GM12891 (cell line): ENCODE results near the gene PLP2.

Experiments used
- POLR2A ChIP-seq: IDR thresholded peaks from 2 replicates; pipeline ENCODE4 v1.6.1; 2011; ENCODE audit warnings: low read depth, low read length, control low read depth
- POLR2AphosphoS5 ChIP-seq: IDR thresholded peaks from 2 replicates; pipeline ENCODE4 v1.6.1; 2011; ENCODE audit warnings: low read depth, low read length, control low read depth
- SPI1 ChIP-seq: IDR thresholded peaks from 2 replicates; pipeline ENCODE4 v1.6.1; 2011; ENCODE audit warnings: low read depth, low read length, control low read depth
- TAF1 ChIP-seq: IDR thresholded peaks from 2 replicates; pipeline ENCODE4 v1.6.1; 2011; ENCODE audit warnings: low read depth, low read length, control low read depth

- TF ChIP-seq POLR2A = no peak
- no peak for TF ChIP-seq POLR2AphosphoS5
- no peak for TF ChIP-seq TAF1
- no peak for TF ChIP-seq SPI1
Observed at GRCh38 chrX:49147936-49148335, 23.8 kb upstream of the PLP2 start.
